IMR-90 (cell line): ENCODE data around the gene TENM4. TPM values are rescaled to one million over a fixed set of nuclear protein-coding genes. Genes with fewer than 3 reads are reported as not detected.

Experiments
- ATAC-seq: fragments of 200-7000 bp; cut with Tn5 transposase; 2 replicates; pipeline ENCODE4 v1.9.1; 2020; ENCODE audit warnings: low read depth, mild to moderate bottlenecking, moderate library complexity
- BruUV-seq: library from RNA; stranded (reverse); fragments of 400-500 nt; replicated peaks from 2 replicates; lab custom pipeline; 2021; lab: Mats Ljungman, UMichigan
- CTCF ChIA-PET: fragments of 300-600 bp; formaldehyde crosslinking; extraction: SDS; loops from one replicate; lab custom pipeline; 2021; ENCODE audit warnings: antibody characterized with exemption; lab: Yijun Ruan, JAX
- POLR2A ChIA-PET: fragments of 300-600 bp; sonication (Branson Sonifier 250); formaldehyde crosslinking; loops from one replicate; lab custom pipeline; 2022; ENCODE audit warnings: antibody characterized with exemption; ENCODE audit not compliant: unreplicated experiment; lab: Charles Lee
- DNase-seq: peaks from one replicate; pipeline ENCODE4 v3.0.0; 2013
- H2AFZ ChIP-seq: replicated peaks from 2 replicates; pipeline ENCODE3; 2013; ENCODE audit warnings: low read length, mild to moderate bottlenecking; ENCODE audit not compliant: poor library complexity
- H2AK5ac ChIP-seq: 2 replicates; pipeline ENCODE4 v1.6.1; 2013; ENCODE audit warnings: low read depth, low read length, inconsistent platforms
- H2AK9ac ChIP-seq: replicated peaks from 2 replicates; pipeline ENCODE3; 2013; ENCODE audit warnings: mild to moderate bottlenecking, low read depth, low read length, moderate library complexity; ENCODE audit not compliant: poor library complexity
- H2BK120ac ChIP-seq: 2 replicates; pipeline ENCODE4 v1.6.1; 2013; ENCODE audit warnings: low read depth, low read length, inconsistent platforms
- H2BK15ac ChIP-seq: 3 replicates; pipeline ENCODE4 v1.6.1; 2013; ENCODE audit warnings: low read depth, low read length, inconsistent platforms
- H2BK20ac ChIP-seq: 2 replicates; pipeline ENCODE4 v1.6.1; 2013; ENCODE audit warnings: low read depth, mild to moderate bottlenecking, inconsistent platforms, low read length, moderate library complexity
- H2BK5ac ChIP-seq: 2 replicates; pipeline ENCODE4 v1.6.1; 2013; ENCODE audit warnings: mild to moderate bottlenecking, low read depth, low read length, inconsistent platforms; ENCODE audit not compliant: poor library complexity, severe bottlenecking
- H3K14ac ChIP-seq: replicated peaks from 2 replicates; pipeline ENCODE4 v1.6.1; 2013; ENCODE audit warnings: low read depth, low read length, inconsistent platforms
- H3K18ac ChIP-seq: 2 replicates; pipeline ENCODE4 v1.6.1; 2013; ENCODE audit warnings: low read depth, low read length, control low read depth
- H3K23ac ChIP-seq: 2 replicates; pipeline ENCODE4 v1.6.1; 2013; ENCODE audit warnings: low read depth, low read length, inconsistent platforms
- H3K27ac ChIP-seq: 2 replicates; pipeline ENCODE4 v1.5.1; 2013; ENCODE audit warnings: mild to moderate bottlenecking, control low read depth, low read length; ENCODE audit not compliant: insufficient read depth
- H3K27me3 ChIP-seq: 2 replicates; pipeline ENCODE4 v1.6.1; 2013; ENCODE audit warnings: low read length; ENCODE audit not compliant: control insufficient read depth, insufficient read depth
- H3K36me3 ChIP-seq: 2 replicates; pipeline ENCODE4 v1.6.1; 2013; ENCODE audit warnings: low read length, mixed read lengths; ENCODE audit not compliant: control insufficient read depth, insufficient read depth
- H3K4ac ChIP-seq: 2 replicates; pipeline ENCODE4 v1.6.1; 2013; ENCODE audit warnings: low read depth, low read length, inconsistent platforms
- H3K4me1 ChIP-seq: 2 replicates; pipeline ENCODE4 v1.6.1; 2013; ENCODE audit warnings: low read length, mixed read lengths; ENCODE audit not compliant: control insufficient read depth, insufficient read depth
- H3K4me2 ChIP-seq: 2 replicates; pipeline ENCODE4 v1.6.1; 2013; ENCODE audit warnings: low read depth, mild to moderate bottlenecking, control low read depth, low read length, moderate library complexity
- H3K4me3 ChIP-seq: 2 replicates; pipeline ENCODE4 v1.5.1; 2013; ENCODE audit warnings: low read depth, mild to moderate bottlenecking, control low read depth, low read length, moderate library complexity; ENCODE audit not compliant: insufficient read depth
- H3K56ac ChIP-seq: 2 replicates; pipeline ENCODE4 v1.6.1; 2013; ENCODE audit warnings: low read length, inconsistent platforms; ENCODE audit not compliant: insufficient read depth; ENCODE audit errors: extremely low read depth
- H3K79me1 ChIP-seq, 2 experiments: 2 replicates each; pipeline ENCODE4 v1.6.1; 2013; ENCODE audit warnings: low read length in 2 of 2, inconsistent platforms in 1 of 2, low read depth in 1 of 2
- H3K9ac ChIP-seq: 2 replicates; pipeline ENCODE4 v1.6.1; 2013; ENCODE audit warnings: low read depth, low read length, control low read depth
- H3K9me1 ChIP-seq: 2 replicates; pipeline ENCODE4 v1.6.1; 2013; ENCODE audit warnings: low read length, inconsistent platforms; ENCODE audit not compliant: insufficient read depth
- H3K9me3 ChIP-seq: 2 replicates; pipeline ENCODE4 v1.6.1; 2013; ENCODE audit warnings: low read length; ENCODE audit not compliant: control insufficient read depth, insufficient read depth
- H4K20me1 ChIP-seq: 2 replicates; pipeline ENCODE4 v1.6.1; 2013; ENCODE audit warnings: low read length, inconsistent platforms; ENCODE audit not compliant: insufficient read depth
- H4K5ac ChIP-seq: 2 replicates; pipeline ENCODE4 v1.6.1; 2013; ENCODE audit warnings: mild to moderate bottlenecking, low read depth, low read length, control low read depth
- H4K8ac ChIP-seq, 2 experiments: 2 replicates each; pipeline ENCODE4 v1.6.1; 2013; ENCODE audit warnings: low read depth in 2 of 2, low read length in 2 of 2, control low read depth in 1 of 2, inconsistent platforms in 1 of 2
- H4K91ac ChIP-seq: 2 replicates; pipeline ENCODE4 v1.6.1; 2013; ENCODE audit warnings: low read depth, low read length, inconsistent platforms; ENCODE audit not compliant: insufficient read depth
- CEBPB ChIP-seq: IDR thresholded peaks from 2 replicates; pipeline ENCODE4 v1.6.1; 2012; ENCODE audit warnings: low read depth, low read length, improper control_type of control experiment
- FOS ChIP-seq: fragments of 150-350 bp; IDR thresholded peaks from 2 replicates; pipeline ENCODE4 v1.6.1; 2016; ENCODE audit warnings: low read depth, low read length
- MXI1 ChIP-seq: IDR thresholded peaks from 2 replicates; pipeline ENCODE4 v1.6.1; 2012; ENCODE audit warnings: low read depth, mild to moderate bottlenecking, low read length, moderate library complexity, borderline replicate concordance
- NFE2L2 ChIP-seq: fragments of 150-350 bp; IDR thresholded peaks from 2 replicates; pipeline ENCODE4 v1.6.1; 2016; ENCODE audit warnings: low read depth, mild to moderate bottlenecking, low read length
- SMC3 ChIP-seq: fragments of 150-350 bp; IDR thresholded peaks from 2 replicates; pipeline ENCODE4 v1.6.1; 2016; ENCODE audit warnings: low read depth, mild to moderate bottlenecking, antibody characterized with exemption, low read length, moderate library complexity
- WGBS, 2 experiments: methylation state at CpG; one replicate each; pipeline versions ENCODE4 v1.1.5 to v1.1.7; 2013; ENCODE audit warnings: missing lambda C conversion rate in 2 of 2; ENCODE audit not compliant: insufficient read length in 1 of 2; ENCODE audit errors: extremely low coverage in 2 of 2; 5-methylcytosine and 5-hydroxymethylcytosine counted together
- dilution Hi-C: fragments of 300-500 bp; cut with HindIII; formaldehyde crosslinking; loops from one replicate; pipeline ENCODE4 v1.14.3; 2018; ENCODE audit warnings: low sequenced_read_pairs; ENCODE audit not compliant: unreplicated experiment
- in situ Hi-C: fragments of 300-500 bp; cut with MboI; formaldehyde crosslinking; loops from 3 replicates; pipeline ENCODE4 v1.14.3; 2019; ENCODE audit warnings: low sequenced_read_pairs, inconsistent platforms, mixed read lengths
- intact Hi-C: fragments of 100-400 bp; cut with micrococcal nuclease; formaldehyde crosslinking; loops from 2 replicates; pipeline ENCODE4 v1.10.0; 2022
- polyA plus RNA-seq, 3 experiments: library from polyadenylated mRNA; depleted of rRNA; stranded (reverse); fragments of >200 nt; gene quantifications; 2 replicates each; pipeline ENCODE4 v1.2.3, GENCODE V29; 2012; ENCODE audit warnings: low replicate concordance in 1 of 3
- total RNA-seq: library from RNA; depleted of rRNA; stranded (reverse); fragments of >200 nt; gene quantifications from 2 replicates; pipeline ENCODE4 v1.2.3, GENCODE V29; 2012

Gene TENM4
- total and polyA plus RNA-seq, 2 of the 4 experiments (the other 2 are of a cell fraction) = 7.4 to 9.0 TPM

GRCh38 chr11:79199729-79200354 lies 241.0 kb downstream of the TENM4 start:
- DNase-seq (no peak), ATAC-seq (no peak)
- Histone ChIP-seq H3K36me3 (no peaks in the 10 kb centered on the region), H2AK9ac (no peak overlapping the region), H4K91ac (no peak overlapping the region), H3K27ac (no peak overlapping the region), H2BK15ac (no peak overlapping the region), H3K23ac (no peak overlapping the region), H4K20me1 (no peaks in the 10 kb centered on the region), H3K9me3 (0 out of 2 replicates have a peak, but pooled peaks cover 2% of the 10 kb centered on the region), H3K56ac (no peak overlapping the region), H3K4me1 (no peaks in the 10 kb centered on the region), H3K79me1 (no peaks in the 10 kb centered on the region), H3K4me3 (no peak overlapping the region), H3K18ac (no peak overlapping the region), H2AK5ac (no peak overlapping the region), H2AFZ (no peak overlapping the region), H3K9ac (no peak overlapping the region), H3K14ac (no peak overlapping the region), H2BK120ac (no peak overlapping the region), H3K27me3 (no peaks in the 10 kb centered on the region), H4K8ac (no peak overlapping the region), H2BK5ac (no peak overlapping the region), H3K4me2 (no peak overlapping the region), H2BK20ac (no peak overlapping the region), H4K5ac (no peak overlapping the region), H3K9me1 (peaks cover 4% of the 10 kb centered on the region; the same call in 1 of the 2 replicates), H3K4ac (no peak overlapping the region)
- no TSS peak for BruUV-seq
- dilution Hi-C loops = no loop called here
- WGBS, 2 experiments = 100% methylated on average over 1 of the region's 7 CpGs; no CpG with 5 or more reads in 1 of the 2 experiments
- intact Hi-C loops = no loop called here
- POLR2A ChIA-PET = no interaction called here
- TF ChIP-seq NFE2L2 = no peak
- TF ChIP-seq MXI1 = no peak
- TF ChIP-seq CEBPB = no peak
- no peak for TF ChIP-seq SMC3
- no peak for TF ChIP-seq FOS
- CTCF ChIA-PET = no interaction called here
- in situ Hi-C loops = no loop called here
